GM12878 (cell line): ENCODE results near the gene CCL20. TPM values are rescaled to one million over a fixed set of nuclear protein-coding genes. Genes with fewer than 3 reads are reported as not detected.

Experiments
- ATAC-seq: fragments of 200-7000 bp; cut with Tn5 transposase; 3 replicates; pipeline ENCODE4 v1.9.1; 2020; ENCODE audit warnings: mild to moderate bottlenecking, moderate library complexity
- BruUV-seq: library from RNA; stranded (reverse); fragments of 400-500 nt; replicated peaks from 2 replicates; lab custom pipeline; 2021; lab: Mats Ljungman, UMichigan
- CTCF ChIA-PET: fragments of 300-600 bp; sonication (Branson Sonifier 250); formaldehyde crosslinking; extraction: SDS; loops from one replicate; lab custom pipeline; 2021; ENCODE audit warnings: inconsistent platforms; lab: Yijun Ruan, JAX
- POLR2A ChIA-PET: fragments of 350-600 bp; formaldehyde crosslinking; extraction: SDS; loops from one replicate; lab custom pipeline; 2021; ENCODE audit warnings: inconsistent platforms; lab: Charles Lee
- RAD21 ChIA-PET: fragments of 300-600 bp; sonication (Branson Sonifier 250); formaldehyde crosslinking; loops from one replicate; lab custom pipeline; 2023; ENCODE audit warnings: antibody characterized with exemption; ENCODE audit not compliant: unreplicated experiment; lab: Charles Lee
- SMC1A ChIA-PET: fragments of 300-600 bp; sonication (Branson Sonifier 250); formaldehyde crosslinking; loops from one replicate; lab custom pipeline; 2023; ENCODE audit not compliant: unreplicated experiment, uncharacterized antibody; lab: Charles Lee
- DNase-seq: peaks from one replicate; pipeline ENCODE4 v3.0.0-alpha.2; 2011; ENCODE audit warnings: low read depth, low spot score
- FAIRE-seq: peaks from 3 replicates; lab custom pipeline; 2011; peaks lifted over from hg19 to GRCh38; lab: Jason Lieb, UNC
- H2AFZ ChIP-seq: 2 replicates; pipeline ENCODE4 v1.6.0; 2011; ENCODE audit warnings: low read depth, low read length, control low read depth; ENCODE audit not compliant: control insufficient read depth
- H3K27ac ChIP-seq: 2 replicates; pipeline ENCODE4 v1.5.1; 2011; ENCODE audit warnings: control low read depth; ENCODE audit not compliant: control insufficient read depth, insufficient read depth
- H3K27me3 ChIP-seq, 2 experiments: replicated peaks in 1 of 2; 2 replicates each; pipeline versions ENCODE4 v1.6.0 to v1.6.1; 2011; ENCODE audit warnings: low read length in 1 of 2; ENCODE audit not compliant: control insufficient read depth in 2 of 2, insufficient read depth in 2 of 2
- H3K36me3 ChIP-seq, 2 experiments: 2 replicates each; pipeline ENCODE4 v1.5.1; 2011; ENCODE audit warnings: low read length in 1 of 2; ENCODE audit not compliant: control insufficient read depth in 2 of 2, insufficient read depth in 2 of 2
- H3K4me1 ChIP-seq: 2 replicates; pipeline ENCODE4 v1.6.1; 2011; ENCODE audit warnings: mild to moderate bottlenecking, low read length, moderate library complexity, mixed read lengths; ENCODE audit not compliant: control insufficient read depth, insufficient read depth
- H3K4me2 ChIP-seq: 2 replicates; pipeline ENCODE4 v1.6.0; 2011; ENCODE audit warnings: control low read depth; ENCODE audit not compliant: control insufficient read depth, insufficient read depth
- H3K4me3 ChIP-seq: fragments of 200-600 bp; sonication (generic); 2 replicates; pipeline ENCODE4 v1.5.1; 2016
- H3K79me2 ChIP-seq: 2 replicates; pipeline ENCODE4 v1.6.0; 2011; ENCODE audit warnings: low read length; ENCODE audit not compliant: control insufficient read depth, insufficient read depth
- H3K9ac ChIP-seq: 2 replicates; pipeline ENCODE4 v1.8.0; 2011; ENCODE audit warnings: low read length, control low read depth, mixed read lengths; ENCODE audit not compliant: control insufficient read depth, insufficient read depth
- H3K9me3 ChIP-seq: replicated peaks from 3 replicates; pipeline ENCODE4 v1.5.1; 2011; ENCODE audit warnings: mild to moderate bottlenecking, low read length; ENCODE audit not compliant: control insufficient read depth, insufficient read depth
- H4K20me1 ChIP-seq: 2 replicates; pipeline ENCODE4 v1.6.0; 2011; ENCODE audit not compliant: control insufficient read depth, insufficient read depth
- ASH2L ChIP-seq: fragments of 300-600, 200-600 bp; sonication (generic); IDR thresholded peaks from 2 replicates; pipeline ENCODE4 v1.6.1; 2017; ENCODE audit warnings: low read depth, mild to moderate bottlenecking, borderline replicate concordance
- CREM ChIP-seq: IDR thresholded peaks from 2 replicates; pipeline ENCODE4 v1.6.1; 2014; ENCODE audit warnings: antibody characterized with exemption, low read depth
- FOXM1 ChIP-seq: IDR thresholded peaks from 2 replicates; pipeline ENCODE4 v1.6.1; 2012; ENCODE audit warnings: low read depth, mild to moderate bottlenecking, inconsistent platforms, low read length, moderate library complexity
- MEF2B ChIP-seq: fragments of 450-650 bp; IDR thresholded peaks from 2 replicates; pipeline ENCODE4 v1.6.1; 2018; ENCODE audit warnings: mild to moderate bottlenecking, moderate library complexity; ENCODE audit not compliant: partially characterized antibody, poor library complexity, severe bottlenecking
- MTA2 ChIP-seq: fragments of 450-650 bp; IDR thresholded peaks from 2 replicates; pipeline ENCODE4 v1.6.1; 2016; ENCODE audit warnings: low read depth, mild to moderate bottlenecking, moderate library complexity
- RELA ChIP-seq: fragments of 450-650 bp; IDR thresholded peaks from 2 replicates; pipeline ENCODE4 v1.8.0; 2014; ENCODE audit warnings: borderline replicate concordance; ENCODE audit not compliant: partially characterized antibody
- TCF7 ChIP-seq: IDR thresholded peaks from 2 replicates; pipeline ENCODE4 v1.6.1; 2014; ENCODE audit warnings: antibody characterized with exemption, borderline replicate concordance
- ZZZ3 ChIP-seq: IDR thresholded peaks from 2 replicates; pipeline ENCODE4 v1.6.1; 2011; ENCODE audit warnings: low read depth; ENCODE audit not compliant: control insufficient read depth, insufficient read length
- WGBS: methylation state at CpG from one replicate; pipeline ENCODE4 v1.1.6; 2016; ENCODE audit warnings: low lambda C conversion rate; ENCODE audit not compliant: insufficient replicate concordance, insufficient coverage; ENCODE audit errors: missing lambda C conversion rate; 5-methylcytosine and 5-hydroxymethylcytosine counted together
- in situ Hi-C: fragments of 300-500 bp; cut with MboI; formaldehyde crosslinking; loops from 9 replicates; pipeline ENCODE4 v1.14.3; 2018; ENCODE audit warnings: mixed read lengths
- intact Hi-C: fragments of 100-400 bp; cut with micrococcal nuclease; formaldehyde crosslinking; loops from one replicate; pipeline ENCODE4 v1.14.2; 2022; ENCODE audit not compliant: unreplicated experiment
- polyA plus RNA-seq, 11 experiments: library from polyadenylated mRNA; depleted of rRNA in 4 of 11; unstranded in 6 of 11; stranded (reverse) in 5 of 11; fragments of >200 nt; fragmentation: Nextera tagmentation in 4 of 11; fragmentation: Illumina TruSeq in 1 of 11; extraction: Ambion mirVana in 4 of 11; extraction: Trizol in 1 of 11; gene quantifications; 1 replicate in 1 of 11; 2 replicates in 10 of 11; pipeline versions ENCODE4 v1.2.1 to v1.2.3, GENCODE V29; 2011 to 2016; ENCODE audit warnings: inconsistent platforms in 2 of 11, missing spikeins in 2 of 11, low read depth in 1 of 11
- total RNA-seq, 4 experiments: library from RNA; depleted of rRNA in 3 of 4; stranded (reverse); fragments of >200 nt in 3 of 4; fragmentation: Illumina TruSeq in 1 of 4; extraction: Trizol in 1 of 4; gene quantifications; 2 replicates each; pipeline versions ENCODE4 v1.2.1 to v1.2.3, GENCODE V29; 2013 to 2021
- TF ChIP-seq, protein P1 (sequence below): fragments of 450-650 bp; IDR thresholded peaks from 2 replicates; pipeline ENCODE4 v1.6.1; 2017; ENCODE audit warnings: mild to moderate bottlenecking, moderate library complexity
- TF ChIP-seq, protein P2 (sequence below), 3 experiments: IDR thresholded peaks in 2 of 3; conservative IDR thresholded peaks in 1 of 3; 2 replicates each; pipeline ENCODE4 v1.5.1; 2011; ENCODE audit warnings: low read depth in 3 of 3, low read length in 3 of 3, mild to moderate bottlenecking in 3 of 3, control low read depth in 2 of 3, moderate library complexity in 2 of 3, inconsistent platforms in 1 of 3, mixed read lengths in 1 of 3; ENCODE audit not compliant: control insufficient read depth in 2 of 3, insufficient read depth in 1 of 3; ENCODE audit errors: extremely low read depth in 1 of 3
- TF ChIP-seq, protein P3 (sequence below): fragments of 450-650 bp; IDR thresholded peaks from 2 replicates; pipeline ENCODE4 v1.6.1; 2016; ENCODE audit warnings: mild to moderate bottlenecking
- TF ChIP-seq, protein P4 (sequence below): fragments of 450-650 bp; formaldehyde crosslinking; IDR thresholded peaks from 2 replicates; pipeline ENCODE4 v1.5.0; 2022; ENCODE audit warnings: mild to moderate bottlenecking, missing genetic modification characterization

Gene CCL20
- total and polyA plus RNA-seq, 10 of the 15 experiments (the other 5 are each of a cell fraction or from before 2014, with no cell fraction given), result 5.5 to 35.7 (median 15.6) TPM

DNA sequence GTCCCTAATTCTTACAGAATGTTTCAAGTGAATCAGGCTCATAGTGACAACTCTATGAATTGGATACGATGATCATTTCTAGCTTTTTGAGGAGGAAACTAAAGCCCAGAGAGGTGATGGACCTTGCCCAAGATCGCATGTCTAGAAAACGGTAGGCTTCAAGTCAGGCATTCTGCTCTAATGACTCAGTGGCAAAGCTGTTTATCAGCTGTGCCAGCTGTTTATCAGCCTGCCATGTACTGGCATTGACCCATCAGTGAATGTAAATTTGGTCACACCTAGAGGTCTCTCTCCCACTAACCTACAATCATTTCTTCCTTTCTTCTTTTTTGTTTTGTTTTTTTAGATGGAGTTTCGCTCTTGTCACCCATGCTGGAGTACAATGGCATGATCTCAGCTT lies 51.6 kb downstream of the CCL20 start:
- Histone ChIP-seq H3K36me3 (no peaks in the 10 kb centered on the region), H2AFZ (no peak overlapping the region), H3K79me2 (no peaks in the 10 kb centered on the region), H3K9me3 (no peaks in the 10 kb centered on the region), H4K20me1 (no peaks in the 10 kb centered on the region), H3K27me3 (no peaks in the 10 kb centered on the region; a peak in 1 of 4 replicates), H3K27ac (no peak overlapping the region), H3K4me2 (no peak overlapping the region), H3K4me1 (no peaks in the 10 kb centered on the region), H3K9ac (no peak overlapping the region), H3K4me3 (no peak overlapping the region)
- SMC1A ChIA-PET, result interaction anchor here (1.1 to 6.6 kb wide), 5 partner anchors 9 to 207 kb away, joined by 4 to 109 read pairs (median 45); no protein-coding TSS in a partner anchor
- no peak for ATAC-seq
- POLR2A ChIA-PET, result no interaction called here
- RAD21 ChIA-PET, result interaction anchor here (5.8 kb wide), 1 partner anchor 99 kb away, joined by 60 read pairs; no protein-coding TSS in a partner anchor
- intact Hi-C loops, result no loop called here
- in situ Hi-C loops, result no loop called here
- FAIRE-seq, result no peak
- 43% methylated on average over 4 of the region's 4 CpGs for WGBS
- CTCF ChIA-PET, result interaction anchor here (0.9 to 6.4 kb wide), 4 partner anchors 25 to 385 kb away, joined by 3 to 387 read pairs (median 3); no protein-coding TSS in a partner anchor
- DNase-seq, result no peak
- BruUV-seq, result no TSS peak
- TF ChIP-seq, protein P1, sequence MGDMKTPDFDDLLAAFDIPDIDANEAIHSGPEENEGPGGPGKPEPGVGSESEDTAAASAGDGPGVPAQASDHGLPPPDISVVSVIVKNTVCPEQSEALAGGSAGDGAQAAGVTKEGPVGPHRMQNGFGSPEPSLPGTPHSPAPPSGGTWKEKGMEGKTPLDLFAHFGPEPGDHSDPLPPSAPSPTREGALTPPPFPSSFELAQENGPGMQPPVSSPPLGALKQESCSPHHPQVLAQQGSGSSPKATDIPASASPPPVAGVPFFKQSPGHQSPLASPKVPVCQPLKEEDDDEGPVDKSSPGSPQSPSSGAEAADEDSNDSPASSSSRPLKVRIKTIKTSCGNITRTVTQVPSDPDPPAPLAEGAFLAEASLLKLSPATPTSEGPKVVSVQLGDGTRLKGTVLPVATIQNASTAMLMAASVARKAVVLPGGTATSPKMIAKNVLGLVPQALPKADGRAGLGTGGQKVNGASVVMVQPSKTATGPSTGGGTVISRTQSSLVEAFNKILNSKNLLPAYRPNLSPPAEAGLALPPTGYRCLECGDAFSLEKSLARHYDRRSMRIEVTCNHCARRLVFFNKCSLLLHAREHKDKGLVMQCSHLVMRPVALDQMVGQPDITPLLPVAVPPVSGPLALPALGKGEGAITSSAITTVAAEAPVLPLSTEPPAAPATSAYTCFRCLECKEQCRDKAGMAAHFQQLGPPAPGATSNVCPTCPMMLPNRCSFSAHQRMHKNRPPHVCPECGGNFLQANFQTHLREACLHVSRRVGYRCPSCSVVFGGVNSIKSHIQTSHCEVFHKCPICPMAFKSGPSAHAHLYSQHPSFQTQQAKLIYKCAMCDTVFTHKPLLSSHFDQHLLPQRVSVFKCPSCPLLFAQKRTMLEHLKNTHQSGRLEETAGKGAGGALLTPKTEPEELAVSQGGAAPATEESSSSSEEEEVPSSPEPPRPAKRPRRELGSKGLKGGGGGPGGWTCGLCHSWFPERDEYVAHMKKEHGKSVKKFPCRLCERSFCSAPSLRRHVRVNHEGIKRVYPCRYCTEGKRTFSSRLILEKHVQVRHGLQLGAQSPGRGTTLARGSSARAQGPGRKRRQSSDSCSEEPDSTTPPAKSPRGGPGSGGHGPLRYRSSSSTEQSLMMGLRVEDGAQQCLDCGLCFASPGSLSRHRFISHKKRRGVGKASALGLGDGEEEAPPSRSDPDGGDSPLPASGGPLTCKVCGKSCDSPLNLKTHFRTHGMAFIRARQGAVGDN, result no peak
- TF ChIP-seq RELA (no peak), ZZZ3 (no peak), ASH2L (no peak), MEF2B (no peak), TCF7 (no peak), CREM (no peak), FOXM1 (no peak), MTA2 (no peak)
- TF ChIP-seq, protein P2, sequence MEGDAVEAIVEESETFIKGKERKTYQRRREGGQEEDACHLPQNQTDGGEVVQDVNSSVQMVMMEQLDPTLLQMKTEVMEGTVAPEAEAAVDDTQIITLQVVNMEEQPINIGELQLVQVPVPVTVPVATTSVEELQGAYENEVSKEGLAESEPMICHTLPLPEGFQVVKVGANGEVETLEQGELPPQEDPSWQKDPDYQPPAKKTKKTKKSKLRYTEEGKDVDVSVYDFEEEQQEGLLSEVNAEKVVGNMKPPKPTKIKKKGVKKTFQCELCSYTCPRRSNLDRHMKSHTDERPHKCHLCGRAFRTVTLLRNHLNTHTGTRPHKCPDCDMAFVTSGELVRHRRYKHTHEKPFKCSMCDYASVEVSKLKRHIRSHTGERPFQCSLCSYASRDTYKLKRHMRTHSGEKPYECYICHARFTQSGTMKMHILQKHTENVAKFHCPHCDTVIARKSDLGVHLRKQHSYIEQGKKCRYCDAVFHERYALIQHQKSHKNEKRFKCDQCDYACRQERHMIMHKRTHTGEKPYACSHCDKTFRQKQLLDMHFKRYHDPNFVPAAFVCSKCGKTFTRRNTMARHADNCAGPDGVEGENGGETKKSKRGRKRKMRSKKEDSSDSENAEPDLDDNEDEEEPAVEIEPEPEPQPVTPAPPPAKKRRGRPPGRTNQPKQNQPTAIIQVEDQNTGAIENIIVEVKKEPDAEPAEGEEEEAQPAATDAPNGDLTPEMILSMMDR (IDR thresholded peaks at IDR 0.05 in 2 of 3, conservative IDR thresholded peaks at IDR 0.05 in 1 of 3; ENCODE audit: control insufficient read depth in 2 of 3, extremely low read depth in 1 of 3, insufficient read depth in 1 of 3, low read depth in 3 of 3, low read length in 3 of 3), result no peak
- TF ChIP-seq, protein P3, sequence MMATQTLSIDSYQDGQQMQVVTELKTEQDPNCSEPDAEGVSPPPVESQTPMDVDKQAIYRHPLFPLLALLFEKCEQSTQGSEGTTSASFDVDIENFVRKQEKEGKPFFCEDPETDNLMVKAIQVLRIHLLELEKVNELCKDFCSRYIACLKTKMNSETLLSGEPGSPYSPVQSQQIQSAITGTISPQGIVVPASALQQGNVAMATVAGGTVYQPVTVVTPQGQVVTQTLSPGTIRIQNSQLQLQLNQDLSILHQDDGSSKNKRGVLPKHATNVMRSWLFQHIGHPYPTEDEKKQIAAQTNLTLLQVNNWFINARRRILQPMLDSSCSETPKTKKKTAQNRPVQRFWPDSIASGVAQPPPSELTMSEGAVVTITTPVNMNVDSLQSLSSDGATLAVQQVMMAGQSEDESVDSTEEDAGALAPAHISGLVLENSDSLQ, result no peak
- TF ChIP-seq, protein P4, sequence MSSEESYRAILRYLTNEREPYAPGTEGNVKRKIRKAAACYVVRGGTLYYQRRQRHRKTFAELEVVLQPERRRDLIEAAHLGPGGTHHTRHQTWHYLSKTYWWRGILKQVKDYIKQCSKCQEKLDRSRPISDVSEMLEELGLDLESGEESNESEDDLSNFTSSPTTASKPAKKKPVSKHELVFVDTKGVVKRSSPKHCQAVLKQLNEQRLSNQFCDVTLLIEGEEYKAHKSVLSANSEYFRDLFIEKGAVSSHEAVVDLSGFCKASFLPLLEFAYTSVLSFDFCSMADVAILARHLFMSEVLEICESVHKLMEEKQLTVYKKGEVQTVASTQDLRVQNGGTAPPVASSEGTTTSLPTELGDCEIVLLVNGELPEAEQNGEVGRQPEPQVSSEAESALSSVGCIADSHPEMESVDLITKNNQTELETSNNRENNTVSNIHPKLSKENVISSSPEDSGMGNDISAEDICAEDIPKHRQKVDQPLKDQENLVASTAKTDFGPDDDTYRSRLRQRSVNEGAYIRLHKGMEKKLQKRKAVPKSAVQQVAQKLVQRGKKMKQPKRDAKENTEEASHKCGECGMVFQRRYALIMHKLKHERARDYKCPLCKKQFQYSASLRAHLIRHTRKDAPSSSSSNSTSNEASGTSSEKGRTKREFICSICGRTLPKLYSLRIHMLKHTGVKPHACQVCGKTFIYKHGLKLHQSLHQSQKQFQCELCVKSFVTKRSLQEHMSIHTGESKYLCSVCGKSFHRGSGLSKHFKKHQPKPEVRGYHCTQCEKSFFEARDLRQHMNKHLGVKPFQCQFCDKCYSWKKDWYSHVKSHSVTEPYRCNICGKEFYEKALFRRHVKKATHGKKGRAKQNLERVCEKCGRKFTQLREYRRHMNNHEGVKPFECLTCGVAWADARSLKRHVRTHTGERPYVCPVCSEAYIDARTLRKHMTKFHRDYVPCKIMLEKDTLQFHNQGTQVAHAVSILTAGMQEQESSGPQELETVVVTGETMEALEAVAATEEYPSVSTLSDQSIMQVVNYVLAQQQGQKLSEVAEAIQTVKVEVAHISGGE (CRISPR knock-in tag), result no peak
